Left cardiac atrium (tissue), 4 donors: Measurements from ENCODE around the gene GJD2. TPM values are rescaled to one million over a fixed set of nuclear protein-coding genes. Genes with fewer than 3 reads are reported as not detected.
A peak's percentile ranks its signal among the peaks of the same experiment; 100 is the strongest.

Source experiments
- ATAC-seq, 2 donors: fragments of 200-7000 bp; cut with Tn5 transposase; one replicate each; pipeline ENCODE4 v1.9.1; 2020; ENCODE audit warnings: mild to moderate bottlenecking in 2 of 2, moderate library complexity in 2 of 2
- DNase-seq: peaks from one replicate; pipeline ENCODE4 v3.0.0-alpha.2; 2020
- intact Hi-C, 2 donors: fragments of 100-400 bp; cut with DNase I; formaldehyde crosslinking; loops; one replicate each; pipeline versions ENCODE4 v1.14.1 to v1.15.1; 2022 to 2023
- total RNA-seq, 2 donors: library from RNA; stranded (reverse); fragmentation: NEBNext Ultra II Directional; extraction: Animal tissue kit (Norgen Biotek cat#: 25700); gene quantifications; one replicate each; pipeline ENCODE4 v1.2.1, GENCODE V29; 2021
- donor health status: DM: no; HTN: yes; CAD: no.
- donor health status: DM: no; HTN: yes; CAD: no; lungs with severe emphysema.
- donor health status: DM: yes; HTN: yes; CAD: no.
- donor health status: Dilated cardiomyopathy.

Gene GJD2
- total RNA-seq, 2 donors from 2014 or later = 4.9 to 19.2 TPM

DNA sequence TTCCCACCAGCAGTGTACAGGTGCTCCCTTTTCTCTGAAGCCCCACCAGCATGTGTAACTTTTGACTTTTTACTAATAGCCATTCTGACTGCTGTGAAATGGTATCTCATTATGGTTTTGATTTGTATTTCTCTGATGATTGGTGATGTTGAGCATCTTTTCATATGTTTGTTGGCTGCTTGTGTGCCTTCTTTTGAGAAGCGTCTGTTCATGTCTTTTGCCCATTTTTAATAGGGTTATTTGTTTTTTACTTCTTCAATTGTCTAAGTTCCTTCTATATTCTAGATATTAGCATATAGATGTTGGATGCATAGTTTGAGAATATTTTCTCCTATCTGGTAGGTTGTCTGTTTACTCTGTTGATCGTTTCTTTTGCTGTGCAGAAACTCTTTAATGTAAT lies 25.9 kb upstream of the GJD2 start:
- intact Hi-C loops = no loop called here

GRCh38 chr15:34776606-34777105 lies 21.9 kb upstream of the GJD2 start:
- no peak for DNase-seq
- ATAC-seq = no peak
- intact Hi-C loops = no loop called here

More for the DNA sequence above, 25.9 kb upstream of the GJD2 start:
- ATAC-seq = no peak
- no peak for DNase-seq

DNA sequence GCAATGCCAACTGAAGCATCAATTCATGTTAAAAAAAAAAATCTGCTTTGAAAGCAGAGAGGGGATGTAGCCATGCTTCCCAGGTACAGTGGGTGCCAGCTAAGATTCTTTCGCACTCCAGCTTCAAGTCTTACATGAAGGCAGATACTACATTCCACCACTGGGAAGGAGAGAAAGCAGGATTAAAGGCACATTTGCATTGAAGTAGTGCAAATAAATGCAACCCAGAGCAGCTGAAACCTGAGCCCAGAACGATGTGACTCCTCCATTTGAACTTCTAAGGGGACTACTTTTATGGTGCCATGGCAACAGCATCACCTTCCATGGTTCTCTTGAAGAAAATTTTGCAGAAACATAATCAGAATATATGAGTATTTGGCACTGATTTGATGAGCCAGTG lies 19.1 kb upstream of the GJD2 start:
- intact Hi-C loops = no loop called here
- DNase-seq = no peak
- ATAC-seq = no peak

DNA sequence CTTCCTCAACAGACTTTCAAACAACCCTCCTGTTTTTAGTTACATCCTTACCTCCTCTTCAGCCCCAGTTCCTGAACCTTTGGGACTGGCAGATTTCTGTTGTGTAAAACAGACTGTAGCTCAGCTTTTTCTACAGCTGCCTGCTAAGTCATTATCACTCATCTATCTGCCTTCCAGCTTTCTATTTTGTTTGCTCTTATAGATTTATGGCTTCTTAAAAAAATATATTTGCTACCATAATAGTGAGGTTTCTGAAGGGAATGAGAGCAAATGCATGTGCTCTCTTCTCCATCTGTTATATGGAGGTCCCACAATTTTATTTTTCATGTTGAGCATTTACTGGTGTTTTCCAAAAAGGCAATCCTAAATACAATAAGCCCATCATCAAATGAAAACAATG lies 18.2 kb upstream of the GJD2 start:
- intact Hi-C loops = no loop called here
- ATAC-seq (no peak), DNase-seq (no peak)

- DNase-seq (no peak), ATAC-seq (peak; percentile 32 to 81)
- intact Hi-C loops = no loop called here
These were observed 17.5 kb upstream of the GJD2 start for GRCh38 chr15:34772312-34772711.

DNA sequence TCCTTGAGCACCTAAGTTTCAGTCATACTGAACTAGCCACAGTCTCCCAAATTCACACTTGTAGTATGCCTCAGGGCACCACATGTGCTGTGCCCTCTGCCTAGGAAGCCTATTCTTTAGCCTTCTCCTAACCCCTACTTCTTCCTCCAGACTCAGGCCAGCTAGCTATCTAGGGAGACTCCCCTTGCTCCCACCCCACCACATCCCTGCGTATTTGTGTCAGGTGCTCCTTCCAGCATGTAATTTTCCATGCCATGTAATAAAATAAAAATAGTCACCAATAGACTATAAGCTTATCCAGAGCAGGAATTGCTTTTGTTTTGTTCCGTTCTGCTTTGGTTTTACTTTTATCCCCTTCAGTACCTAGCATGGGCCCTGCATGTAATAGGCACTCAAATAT lies 14.9 kb upstream of the GJD2 start:
- intact Hi-C loops = no loop called here
- ATAC-seq (no peak), DNase-seq (no peak)

DNA sequence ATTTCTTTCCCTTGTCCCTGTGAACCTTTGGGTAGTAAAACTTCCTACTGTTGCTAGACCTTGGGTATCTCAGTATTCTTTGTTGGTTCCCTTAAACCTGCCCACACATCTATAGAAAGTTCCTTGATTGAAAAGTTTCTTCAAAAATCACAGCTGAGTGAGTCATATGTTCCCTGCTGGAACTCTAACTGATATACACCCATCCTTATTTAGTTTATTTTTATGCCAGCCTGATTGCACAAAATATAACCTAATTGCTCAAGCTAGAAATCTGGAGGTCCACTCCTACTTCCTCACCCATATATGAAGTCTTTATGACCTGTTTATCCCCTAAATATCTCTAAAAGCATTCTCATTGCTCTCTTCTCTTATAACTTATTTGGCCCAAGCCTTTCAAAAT lies 13.7 kb upstream of the GJD2 start:
- intact Hi-C loops = no loop called here
- peak in 1 of 2 donors; percentile 18 for ATAC-seq
- DNase-seq = no peak

DNA sequence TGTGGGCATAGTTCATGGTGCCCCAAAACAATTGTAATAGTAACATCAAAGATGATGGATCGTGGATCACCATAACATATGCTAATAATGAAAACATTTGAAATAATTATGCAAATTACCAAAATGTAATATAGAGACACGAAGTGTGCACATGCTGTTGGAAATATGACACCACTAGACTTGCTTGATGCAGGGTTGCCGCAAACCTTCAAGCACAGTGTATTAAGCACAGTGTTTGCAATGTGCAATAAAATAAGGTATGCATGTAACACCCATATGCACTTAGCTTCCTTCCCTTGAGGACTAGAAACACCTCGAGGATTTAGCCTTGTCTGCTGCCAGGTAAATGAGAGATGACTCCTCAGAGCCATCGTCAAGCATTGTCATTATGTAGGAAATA lies 10.9 kb upstream of the GJD2 start:
- intact Hi-C loops = no loop called here
- no peak for ATAC-seq

DNA sequence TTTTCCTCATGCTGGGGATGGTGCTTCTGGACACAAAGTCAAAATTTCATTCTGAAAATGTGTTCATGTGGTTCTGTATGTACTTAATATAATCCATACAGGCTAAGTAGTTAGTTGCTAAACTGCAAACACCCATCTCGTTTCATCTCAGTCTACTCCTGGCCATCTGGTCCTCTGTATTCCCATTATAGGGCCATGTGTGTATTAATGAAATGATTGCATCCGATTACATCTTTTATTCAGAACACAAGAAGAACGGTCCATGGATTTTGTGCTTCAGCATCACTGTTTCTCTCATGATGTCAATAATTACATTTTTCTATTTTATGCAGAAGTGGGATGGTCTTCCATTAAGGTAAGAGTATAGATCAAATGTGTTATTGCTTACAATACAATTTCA lies 6.1 kb upstream of the GJD2 start:
- no peak for ATAC-seq
- no peak for DNase-seq
- intact Hi-C loops = no loop called here

More for the DNA sequence above, 10.9 kb upstream of the GJD2 start:
- DNase-seq = no peak

DNA sequence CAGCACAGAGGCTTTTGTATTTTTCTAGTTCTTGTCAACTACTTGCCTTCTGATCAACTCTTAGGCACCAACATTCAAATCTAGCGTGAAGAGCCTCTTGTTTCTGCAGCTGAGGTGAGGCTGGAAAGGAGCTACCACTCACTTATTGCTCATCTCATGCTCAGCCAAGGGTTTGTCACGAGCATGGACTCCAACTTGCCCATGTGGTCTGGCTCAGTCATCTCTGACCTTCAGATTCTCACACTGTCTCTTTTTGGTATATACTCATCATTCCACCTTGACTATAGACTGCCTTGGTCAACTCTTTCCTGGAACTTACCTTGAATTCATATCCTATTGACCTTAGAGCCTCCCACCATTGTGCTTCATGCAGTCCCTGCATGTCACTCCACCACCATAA lies 5.2 kb upstream of the GJD2 start:
- intact Hi-C loops = no loop called here
- ATAC-seq = no peak
- no peak for DNase-seq

GRCh38 chr15:34759347-34759746 lies 4.5 kb upstream of the GJD2 start:
- ATAC-seq = no peak
- intact Hi-C loops = no loop called here
- DNase-seq = no peak

GRCh38 chr15:34757262-34757661 lies 2.5 kb upstream of the GJD2 start:
- DNase-seq (no peak), ATAC-seq (no peak)
- intact Hi-C loops = no loop called here

DNA sequence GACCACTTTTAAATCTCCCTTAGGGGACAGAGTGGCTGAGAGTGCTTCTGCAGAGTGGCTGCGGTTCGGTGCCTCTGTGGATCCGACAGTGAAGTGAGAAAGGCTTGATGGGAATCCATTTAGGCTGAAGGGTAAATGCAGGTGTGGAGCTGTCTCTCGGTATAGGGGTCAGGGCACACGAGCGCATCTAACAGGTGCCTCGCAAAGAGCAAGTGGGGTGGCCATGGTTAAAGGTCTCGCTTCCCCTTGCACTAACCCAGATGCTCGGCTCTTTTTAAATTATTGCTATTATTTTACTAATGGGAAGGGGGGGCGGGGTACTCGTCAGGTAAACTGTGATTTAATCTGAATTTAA lies 598 bp upstream of the GJD2 start:
- ATAC-seq = no peak
- no peak for DNase-seq

GRCh38 chr15:34754171-34754601 lies 612 bp downstream of the GJD2 start:
- DNase-seq (no peak), ATAC-seq (no peak)
- intact Hi-C loops = no loop called here

More for the DNA sequence above, 598 bp upstream of the GJD2 start:
- intact Hi-C loops = no loop called here

DNA sequence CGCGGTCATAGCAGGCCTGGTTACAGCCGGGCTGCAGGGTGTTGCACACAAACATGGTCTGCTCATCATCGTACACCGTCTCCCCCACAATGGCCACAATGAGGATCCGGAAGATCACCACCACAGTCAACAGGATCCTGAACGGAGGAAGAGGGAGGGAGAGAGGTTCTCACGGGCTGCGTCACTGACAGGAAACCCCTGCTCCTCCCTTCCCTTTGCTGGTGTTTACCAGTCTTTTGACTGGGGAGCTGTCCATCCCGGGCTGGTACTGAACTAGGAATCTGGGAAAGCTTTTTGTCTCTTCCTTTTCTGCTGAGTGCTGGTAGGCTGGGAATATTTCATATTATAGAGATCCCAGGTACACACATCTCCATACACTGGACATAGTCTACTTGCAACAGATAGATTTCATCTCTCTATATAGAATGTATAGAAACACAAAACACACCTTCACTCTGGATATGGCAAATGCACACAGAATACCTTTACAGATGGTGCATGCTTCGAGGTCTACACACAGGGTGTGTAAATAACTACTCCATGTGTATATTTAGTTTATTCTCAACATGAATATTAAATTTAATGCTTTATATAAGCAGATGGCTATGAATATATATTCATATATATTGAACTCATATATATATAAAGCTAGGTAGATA lies 1.4 kb downstream of the GJD2 start:
- DNase-seq (no peak), ATAC-seq (peak; percentile 59 to 62)
- intact Hi-C loops = no loop called here

DNA sequence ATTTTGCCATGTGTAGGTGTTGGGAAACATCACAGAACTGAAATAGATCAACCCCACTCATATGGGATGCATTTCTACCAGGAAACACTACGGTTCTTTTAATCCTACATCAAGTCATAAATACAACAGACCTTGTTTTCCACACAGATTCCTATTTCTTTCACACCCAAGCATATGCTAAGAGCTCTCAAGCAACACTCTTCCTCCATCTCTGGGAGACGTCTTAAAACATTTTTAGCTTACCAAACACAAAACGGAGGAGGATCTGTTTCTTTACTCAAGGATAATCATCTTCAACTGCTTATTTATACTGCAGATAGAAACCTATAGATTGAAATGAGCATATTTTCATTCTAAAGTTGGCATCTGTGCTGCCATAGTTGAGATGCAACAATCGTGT lies 5.1 kb downstream of the GJD2 start:
- intact Hi-C loops = no loop called here
- DNase-seq (no peak), ATAC-seq (no peak)

DNA sequence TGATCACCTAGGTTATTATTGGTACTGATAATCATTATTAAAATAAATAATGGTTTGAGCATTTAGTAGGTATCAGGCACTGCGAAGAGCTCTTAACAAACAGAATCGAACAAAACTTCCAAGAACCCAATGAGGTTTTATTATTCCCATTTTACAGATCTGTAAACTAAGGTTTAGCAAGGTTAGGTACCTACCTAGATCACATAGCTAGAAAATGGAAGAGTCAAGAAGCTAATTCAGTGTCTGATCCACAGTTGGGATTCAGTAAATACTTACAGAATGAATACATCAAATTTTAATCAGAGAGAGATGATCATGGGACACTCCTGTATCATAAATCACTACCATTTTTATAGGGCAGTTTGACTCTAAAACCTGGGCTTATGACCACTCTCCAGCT lies 15.5 kb downstream of the GJD2 start:
- intact Hi-C loops = no loop called here
- DNase-seq (no peak), ATAC-seq (no peak)

DNA sequence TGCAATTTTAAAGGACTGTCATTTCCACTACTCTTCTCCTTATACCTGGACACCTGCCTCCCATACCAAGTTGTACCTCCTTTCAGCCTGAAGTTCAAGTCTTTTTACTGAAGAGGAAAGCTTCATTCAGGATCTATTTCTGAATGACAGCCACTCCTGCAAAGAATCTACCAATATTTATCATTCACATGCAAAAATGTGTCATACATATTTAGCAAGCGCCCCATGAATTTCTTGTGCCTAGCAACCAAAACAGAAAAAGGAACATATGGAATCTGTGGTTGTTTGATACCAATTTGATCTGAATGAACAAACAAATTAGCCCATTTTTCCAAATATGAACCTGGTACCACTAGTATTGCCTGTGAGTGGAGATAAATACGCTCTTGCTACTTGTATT lies 16.8 kb downstream of the GJD2 start:
- intact Hi-C loops = no loop called here
- ATAC-seq (no peak), DNase-seq (no peak)

DNA sequence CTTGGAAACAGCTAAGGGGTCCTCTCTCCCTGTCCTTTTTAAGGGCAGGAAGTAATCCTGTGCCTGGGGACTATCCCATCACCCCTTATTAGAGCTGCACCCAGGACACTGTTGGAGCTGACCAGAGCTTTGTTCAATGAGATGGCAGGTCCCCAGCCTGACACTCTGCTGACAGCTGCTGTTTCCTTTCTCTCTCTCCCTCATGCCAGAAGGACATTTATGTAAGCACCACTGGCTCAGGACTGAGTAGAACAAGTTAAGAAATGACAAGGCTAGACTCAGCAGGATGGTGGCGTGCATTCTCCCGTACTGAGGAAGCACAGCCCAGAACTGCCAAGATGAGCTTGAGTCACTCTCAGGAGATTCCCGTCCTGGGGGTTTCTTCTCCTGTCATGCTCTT lies 17.3 kb downstream of the GJD2 start:
- ATAC-seq = peak; percentile 88 to 94
- intact Hi-C loops = no loop called here
- DNase-seq = no peak

- DNase-seq = no peak
- no peak for ATAC-seq
- intact Hi-C loops = no loop called here
These were observed 20.5 kb downstream of the GJD2 start for GRCh38 chr15:34734303-34734702.

DNA sequence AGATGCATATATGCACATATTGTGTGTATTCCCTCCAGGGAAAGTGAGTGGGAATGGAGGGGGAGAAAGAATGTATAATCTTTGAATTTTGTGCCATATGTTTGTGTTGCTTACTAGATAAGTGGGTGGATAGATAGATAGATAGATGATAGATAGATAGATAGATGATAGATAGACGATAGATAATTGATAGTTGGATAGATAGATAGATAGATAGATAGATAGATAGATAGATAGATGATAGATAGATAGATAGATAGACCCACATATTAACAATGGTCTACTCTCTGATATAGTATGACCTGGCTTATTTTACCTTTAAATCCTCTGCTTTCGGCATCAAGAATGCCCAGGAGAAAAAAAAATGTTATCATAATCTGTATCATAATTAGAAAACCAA lies 21.2 kb downstream of the GJD2 start:
- DNase-seq (no peak), ATAC-seq (no peak)
- intact Hi-C loops = no loop called here

GRCh38 chr15:34732430-34732829 lies 22.4 kb downstream of the GJD2 start:
- intact Hi-C loops = no loop called here
- DNase-seq = no peak
- no peak for ATAC-seq
